HEK293T (cell line): Measurements from ENCODE around the gene ARTN.

Experiments used
- BHLHE40 ChIP-seq: fragments of 450-650 bp; IDR thresholded peaks from 2 replicates; pipeline ENCODE4 v1.6.1; 2016; ENCODE audit warnings: mild to moderate bottlenecking, moderate library complexity, borderline replicate concordance
- FOXA1 ChIP-seq: fragments of 450-650 bp; IDR thresholded peaks from 2 replicates; pipeline ENCODE4 v1.6.1; 2016; ENCODE audit warnings: mild to moderate bottlenecking
- FOXM1 ChIP-seq: fragments of 450-650 bp; IDR thresholded peaks from 2 replicates; pipeline ENCODE4 v1.6.1; 2017; ENCODE audit warnings: mild to moderate bottlenecking, borderline replicate concordance
- PKNOX1 ChIP-seq: fragments of 450-650 bp; IDR thresholded peaks from 2 replicates; pipeline ENCODE4 v1.6.1; 2016
- SUZ12 ChIP-seq: fragments of 450-650 bp; IDR thresholded peaks from 2 replicates; pipeline ENCODE4 v1.6.1; 2016; ENCODE audit warnings: mild to moderate bottlenecking
- ZNF384 ChIP-seq: fragments of 450-650 bp; IDR thresholded peaks from 2 replicates; pipeline ENCODE4 v1.6.1; 2016

- TF ChIP-seq FOXM1 (no peak), ZNF384 (no peak), PKNOX1 (no peak), BHLHE40 (no peak), FOXA1 (no peak), SUZ12 (no peak)
These were observed 22.6 kb downstream of the ARTN start for GRCh38 chr1:43956234-43956633.
